Lower leg skin (tissue), 3 donors: ENCODE data around the gene NPSR1.

ENCODE experiments used
- POLR2A ChIP-seq, 2 donors: fragments of 450-650 bp; IDR thresholded peaks; one replicate each; pipeline ENCODE4 v1.6.1; 2016 to 2017; ENCODE audit warnings: antibody characterized with exemption in 2 of 2, mild to moderate bottlenecking in 1 of 2, moderate library complexity in 1 of 2
- TF ChIP-seq, protein P1 (sequence below), 3 donors: fragments of 450-650 bp; IDR thresholded peaks; one replicate each; pipeline ENCODE4 v1.5.1; 2016; ENCODE audit warnings: antibody characterized with exemption in 3 of 3, mild to moderate bottlenecking in 3 of 3, moderate library complexity in 2 of 3

- no peak for TF ChIP-seq POLR2A (IDR thresholded peaks at IDR 0.05)
- TF ChIP-seq, protein P1, sequence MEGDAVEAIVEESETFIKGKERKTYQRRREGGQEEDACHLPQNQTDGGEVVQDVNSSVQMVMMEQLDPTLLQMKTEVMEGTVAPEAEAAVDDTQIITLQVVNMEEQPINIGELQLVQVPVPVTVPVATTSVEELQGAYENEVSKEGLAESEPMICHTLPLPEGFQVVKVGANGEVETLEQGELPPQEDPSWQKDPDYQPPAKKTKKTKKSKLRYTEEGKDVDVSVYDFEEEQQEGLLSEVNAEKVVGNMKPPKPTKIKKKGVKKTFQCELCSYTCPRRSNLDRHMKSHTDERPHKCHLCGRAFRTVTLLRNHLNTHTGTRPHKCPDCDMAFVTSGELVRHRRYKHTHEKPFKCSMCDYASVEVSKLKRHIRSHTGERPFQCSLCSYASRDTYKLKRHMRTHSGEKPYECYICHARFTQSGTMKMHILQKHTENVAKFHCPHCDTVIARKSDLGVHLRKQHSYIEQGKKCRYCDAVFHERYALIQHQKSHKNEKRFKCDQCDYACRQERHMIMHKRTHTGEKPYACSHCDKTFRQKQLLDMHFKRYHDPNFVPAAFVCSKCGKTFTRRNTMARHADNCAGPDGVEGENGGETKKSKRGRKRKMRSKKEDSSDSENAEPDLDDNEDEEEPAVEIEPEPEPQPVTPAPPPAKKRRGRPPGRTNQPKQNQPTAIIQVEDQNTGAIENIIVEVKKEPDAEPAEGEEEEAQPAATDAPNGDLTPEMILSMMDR (IDR thresholded peaks at IDR 0.05) = no peak
Measured at GRCh38 chr7:34723866-34724490, 66.0 kb downstream of the NPSR1 start.
